EH (cell line): ENCODE data around the gene NOP56.

Experiments used
- DNase-seq: peaks from one replicate; pipeline ENCODE4 v3.0.0-alpha.2; 2015; ENCODE audit warnings: low read depth

NOP56 gene

DNA sequence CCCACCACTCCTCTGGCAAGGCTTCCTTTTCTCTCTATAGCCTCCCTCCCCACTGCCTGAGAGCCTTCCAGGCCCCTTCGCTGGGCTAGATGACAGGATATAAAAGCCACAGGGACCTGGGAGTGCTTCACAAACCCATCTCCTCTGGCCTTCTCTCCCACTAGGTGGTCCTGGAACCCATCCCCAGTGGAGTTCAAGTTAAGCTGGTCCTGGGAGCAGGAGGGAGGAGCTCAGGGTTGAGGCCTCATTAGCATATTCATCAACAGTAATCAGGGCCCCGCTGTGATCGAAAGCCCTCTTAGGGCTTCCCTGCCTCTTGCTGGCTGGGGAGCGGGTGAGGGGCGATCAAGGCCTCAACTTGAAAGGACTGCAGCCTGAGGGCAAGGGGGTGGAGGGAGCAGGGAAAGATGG lies 49.2 kb downstream of the NOP56 start:
- no peak for DNase-seq

DNA sequence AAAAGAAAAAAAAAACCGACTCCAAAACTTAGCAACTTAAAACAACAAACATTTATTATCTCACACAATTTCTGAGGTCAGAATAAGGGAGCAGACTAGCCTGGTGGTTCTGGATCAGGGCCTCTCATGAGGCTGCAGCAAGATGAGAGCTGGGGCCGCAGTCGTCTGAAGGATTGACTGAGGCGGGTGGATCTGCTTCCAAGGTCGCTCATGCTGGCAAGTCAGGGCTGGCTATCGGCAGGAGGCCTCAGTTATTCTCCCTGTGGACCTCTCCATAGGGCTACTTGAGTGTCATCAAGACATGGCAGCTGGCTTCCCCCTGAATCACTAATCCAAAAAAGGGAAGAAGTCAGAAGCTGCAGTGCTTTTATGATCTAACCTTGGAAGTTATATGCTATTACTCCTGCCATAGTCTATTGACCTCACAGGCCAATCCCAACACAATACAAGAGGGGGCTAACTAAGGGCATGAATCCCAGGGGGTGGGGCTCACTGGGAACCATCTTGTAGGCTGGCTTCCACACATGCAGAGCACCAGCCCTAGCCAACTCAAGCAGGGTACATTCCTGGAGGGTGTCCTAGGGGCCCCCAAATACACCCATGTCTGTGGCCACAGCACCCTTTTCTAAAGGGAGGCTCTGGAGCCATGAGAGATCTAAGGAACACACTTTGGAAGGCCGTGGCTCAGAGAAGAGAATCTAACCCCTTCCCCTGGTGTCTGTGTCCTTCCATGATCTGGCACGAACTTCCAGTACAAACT lies 51.5 kb downstream of the NOP56 start:
- DNase-seq: no peak

DNA sequence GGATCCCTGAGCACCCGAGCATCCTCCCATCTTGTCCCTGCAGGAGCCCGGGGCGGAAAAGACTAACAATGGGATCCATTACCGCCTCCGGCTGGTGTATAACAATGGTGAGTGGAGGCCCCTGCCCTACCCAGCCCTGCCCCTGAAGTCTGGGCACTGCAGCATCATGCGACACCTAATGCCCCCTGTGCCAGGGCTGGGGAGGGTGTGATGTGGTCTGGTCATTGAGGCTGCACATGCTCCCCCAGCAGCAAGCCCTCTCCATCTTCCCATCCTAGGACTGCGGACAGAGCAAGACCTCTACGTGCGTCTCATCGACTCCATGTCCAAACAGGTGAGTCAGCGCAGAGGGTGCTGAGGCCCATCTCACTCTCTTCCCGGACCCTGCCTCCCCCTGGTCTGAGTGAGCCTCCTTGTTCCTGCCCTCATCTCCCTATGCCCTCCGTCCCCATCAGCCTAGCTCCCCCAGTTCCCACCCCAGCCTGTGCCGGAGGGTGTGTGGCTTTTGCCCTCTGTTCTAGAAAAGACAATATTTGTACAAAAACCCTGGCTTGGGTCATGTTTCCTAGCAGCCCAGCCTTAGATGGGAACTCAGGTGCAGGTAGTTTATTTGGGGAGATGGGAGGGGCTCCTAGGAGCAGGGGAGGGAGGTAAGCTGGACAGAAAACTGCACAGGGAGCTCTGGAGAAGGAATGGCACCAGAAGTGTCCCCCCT lies 53.7 kb downstream of the NOP56 start:
- no peak for DNase-seq

DNA sequence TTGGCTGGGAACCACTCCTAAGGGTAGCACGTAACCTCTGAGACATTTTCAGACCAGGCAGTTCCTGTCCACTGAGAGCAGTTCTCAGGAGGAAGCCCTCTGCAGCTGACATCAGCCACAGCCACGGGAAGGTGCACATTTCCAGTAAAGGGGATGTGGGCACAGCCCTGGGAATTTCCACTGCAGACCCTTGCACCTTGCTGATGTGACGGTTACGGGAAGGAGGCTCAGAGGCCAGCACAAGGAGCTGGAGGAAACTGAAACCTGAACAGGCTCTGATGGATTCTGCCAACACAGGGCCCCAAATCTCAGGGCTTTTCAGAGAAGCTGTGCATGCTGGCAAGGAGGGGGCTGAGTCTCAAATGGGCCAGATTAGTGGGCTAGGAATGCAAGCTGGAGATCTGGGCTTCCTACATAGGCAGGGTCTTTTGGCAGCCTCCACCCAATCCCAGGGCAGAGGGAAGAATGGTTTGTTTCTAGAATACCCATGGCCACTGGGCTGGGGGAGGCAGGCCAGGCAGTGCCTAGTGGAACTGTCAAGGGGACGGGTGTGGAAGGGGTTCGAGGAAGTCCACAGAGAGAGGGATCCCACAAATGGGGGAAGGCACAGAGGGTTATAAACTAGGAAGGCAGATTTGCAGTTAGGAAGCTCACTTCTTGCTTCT lies 54.4 kb downstream of the NOP56 start:
- no peak for DNase-seq

DNA sequence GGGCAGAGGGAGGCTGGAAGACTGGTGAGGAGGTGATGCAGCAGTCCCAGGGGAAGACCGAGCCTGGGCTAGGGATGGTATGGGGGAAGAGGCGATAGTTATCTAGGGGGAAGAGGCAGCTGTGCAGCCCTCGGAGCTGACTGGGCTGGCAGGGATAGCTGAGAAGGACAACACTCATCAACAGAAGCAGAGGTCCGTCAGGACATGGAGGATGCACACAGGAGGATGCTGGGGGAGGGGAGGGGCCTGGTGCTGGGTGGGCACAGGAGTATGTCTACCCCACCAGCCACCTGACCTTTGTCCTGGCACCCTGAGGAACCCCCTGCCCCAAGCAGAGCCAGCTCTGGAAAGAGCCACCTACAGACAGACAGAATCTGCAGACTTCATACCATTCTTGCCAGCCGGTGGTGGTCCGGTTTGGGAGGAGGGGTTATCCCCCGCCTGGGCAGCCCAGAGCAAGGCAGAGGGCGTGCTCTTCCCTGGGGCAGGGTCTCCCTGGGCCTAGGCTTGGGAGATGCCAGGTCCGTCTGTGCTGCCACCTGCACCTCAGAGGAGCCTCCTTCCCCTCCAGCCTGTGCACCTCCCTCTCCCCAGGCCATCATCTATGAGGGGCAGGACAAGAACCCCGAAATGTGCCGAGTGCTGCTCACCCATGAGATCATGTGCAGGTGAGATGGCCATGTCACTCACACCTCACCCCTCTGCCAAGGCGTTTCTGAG lies 55.1 kb downstream of the NOP56 start:
- DNase-seq: no peak
